H9 (cell line): Measurements from ENCODE around the gene SEC22B. TPM values are rescaled to one million over a fixed set of nuclear protein-coding genes. Genes with fewer than 3 reads are reported as not detected.
"Not testable (repeated sequence)": the region's sequence is repeated elsewhere in the genome, so short reads cannot be mapped to it uniquely, and the experiment has no call there.

Experiments
- DNase-seq: peaks from one replicate; pipeline ENCODE4 v3.0.0-alpha.2; 2017
- H2AFZ ChIP-seq: one replicate; pipeline ENCODE4 v1.6.1; 2013; ENCODE audit warnings: mild to moderate bottlenecking, low read length, control low read depth, moderate library complexity
- H2AK5ac ChIP-seq: 2 replicates; pipeline ENCODE4 v1.6.1; 2013; ENCODE audit warnings: low read length, control low read depth, mixed read lengths; ENCODE audit not compliant: insufficient read length
- H2BK120ac ChIP-seq: one replicate; pipeline ENCODE4 v1.6.1; 2013; ENCODE audit warnings: low read depth, mild to moderate bottlenecking, low read length, control low read depth, inconsistent platforms; ENCODE audit not compliant: poor library complexity, severe bottlenecking
- H2BK12ac ChIP-seq: 2 replicates; pipeline ENCODE4 v1.6.1; 2013; ENCODE audit warnings: low read length, control low read depth, mixed read lengths, low read depth; ENCODE audit not compliant: insufficient read length
- H2BK15ac ChIP-seq: 2 replicates; pipeline ENCODE4 v1.6.1; 2013; ENCODE audit warnings: low read depth, low read length, control low read depth
- H2BK20ac ChIP-seq: one replicate; pipeline ENCODE4 v1.6.1; 2013; ENCODE audit warnings: low read depth, mild to moderate bottlenecking, low read length, control low read depth, inconsistent platforms; ENCODE audit not compliant: poor library complexity, severe bottlenecking
- H2BK5ac ChIP-seq: 2 replicates; pipeline ENCODE4 v1.6.1; 2013; ENCODE audit warnings: low read length, control low read depth, mixed read lengths; ENCODE audit not compliant: insufficient read length
- H3K14ac ChIP-seq: 2 replicates; pipeline ENCODE4 v1.6.1; 2013; ENCODE audit warnings: low read length, control low read depth; ENCODE audit not compliant: insufficient read depth
- H3K18ac ChIP-seq: 2 replicates; pipeline ENCODE4 v1.6.1; 2013; ENCODE audit warnings: low read depth, mild to moderate bottlenecking, mixed read lengths, low read length, control low read depth; ENCODE audit not compliant: insufficient read length
- H3K23ac ChIP-seq: 2 replicates; pipeline ENCODE4 v1.6.1; 2013; ENCODE audit warnings: low read length, control low read depth, mixed read lengths, low read depth; ENCODE audit not compliant: insufficient read length
- H3K23me2 ChIP-seq: 2 replicates; pipeline ENCODE4 v1.6.1; 2013; ENCODE audit warnings: low read depth, mild to moderate bottlenecking, mixed read lengths, low read length, control low read depth; ENCODE audit not compliant: insufficient read length, poor library complexity, severe bottlenecking
- H3K27ac ChIP-seq: 2 replicates; pipeline ENCODE4 v1.5.1; 2013; ENCODE audit warnings: low read length, control low read depth, mixed read lengths, low read depth; ENCODE audit not compliant: insufficient read length
- H3K27me3 ChIP-seq: 2 replicates; pipeline ENCODE4 v1.6.1; 2013; ENCODE audit warnings: low read length, control low read depth, inconsistent platforms; ENCODE audit not compliant: insufficient read depth
- H3K4ac ChIP-seq: 2 replicates; pipeline ENCODE4 v1.6.1; 2013; ENCODE audit warnings: low read depth, mild to moderate bottlenecking, control low read depth, inconsistent platforms, low read length, moderate library complexity
- H3K4me1 ChIP-seq: 2 replicates; pipeline ENCODE4 v1.6.1; 2013; ENCODE audit warnings: low read length, control low read depth, inconsistent platforms; ENCODE audit not compliant: insufficient read depth
- H3K4me2 ChIP-seq: 2 replicates; pipeline ENCODE4 v1.6.1; 2013; ENCODE audit warnings: low read length, control low read depth, mixed read lengths; ENCODE audit not compliant: insufficient read length, insufficient read depth
- H3K56ac ChIP-seq: 2 replicates; pipeline ENCODE4 v1.6.1; 2013; ENCODE audit warnings: low read depth, mild to moderate bottlenecking, mixed read lengths, low read length, control low read depth; ENCODE audit not compliant: insufficient read length
- H3K79me1 ChIP-seq: 2 replicates; pipeline ENCODE4 v1.6.1; 2013; ENCODE audit warnings: low read depth, mild to moderate bottlenecking, moderate library complexity, low read length, control low read depth, inconsistent platforms; ENCODE audit not compliant: insufficient read depth, poor library complexity, severe bottlenecking
- H3K79me2 ChIP-seq: 2 replicates; pipeline ENCODE4 v1.6.1; 2013; ENCODE audit warnings: low read length, control low read depth, inconsistent platforms; ENCODE audit not compliant: insufficient read depth
- H3K9ac ChIP-seq: 2 replicates; pipeline ENCODE4 v1.6.1; 2013; ENCODE audit warnings: low read length, control low read depth, mixed read lengths; ENCODE audit not compliant: insufficient read length; ENCODE audit errors: extremely low read depth
- H3K9me3 ChIP-seq: one replicate; pipeline ENCODE4 v1.6.1; 2013; ENCODE audit warnings: low read depth, low read length, inconsistent platforms; ENCODE audit not compliant: control insufficient read depth
- H3T11ph ChIP-seq: one replicate; pipeline ENCODE4 v1.6.1; 2013; ENCODE audit warnings: mild to moderate bottlenecking, low read length, control low read depth, inconsistent platforms
- H4K20me1 ChIP-seq: one replicate; pipeline ENCODE4 v1.6.1; 2013; ENCODE audit not compliant: control insufficient read depth, insufficient read length, insufficient read depth
- H4K5ac ChIP-seq: 2 replicates; pipeline ENCODE4 v1.6.1; 2013; ENCODE audit warnings: low read depth, mild to moderate bottlenecking, mixed read lengths, low read length, control low read depth; ENCODE audit not compliant: insufficient read length
- H4K8ac ChIP-seq: replicated peaks from 2 replicates; pipeline ENCODE4 v1.6.1; 2013; ENCODE audit warnings: low read length, control low read depth, mixed read lengths, low read depth; ENCODE audit not compliant: insufficient read length
- H4K91ac ChIP-seq: 2 replicates; pipeline ENCODE4 v1.6.1; 2013; ENCODE audit warnings: low read depth, mild to moderate bottlenecking, moderate library complexity, mixed read lengths, low read length, control low read depth; ENCODE audit not compliant: insufficient read length
- H3K27ac Mint-ChIP-seq, 3 experiments: 2 replicates in 2 of 3; 3 replicates in 1 of 3; pipeline ENCODE4 v1.8.0; 2020 to 2021; ENCODE audit warnings: mixed read lengths in 3 of 3, mild to moderate bottlenecking in 1 of 3, moderate library complexity in 1 of 3
- H3K27me3 Mint-ChIP-seq: 2 replicates; pipeline ENCODE4 v1.8.0; 2021; ENCODE audit warnings: low read depth, mild to moderate bottlenecking, moderate library complexity, mixed read lengths
- H3K36me3 Mint-ChIP-seq, 3 experiments: 2 replicates in 2 of 3; 3 replicates in 1 of 3; pipeline ENCODE4 v1.8.0; 2020 to 2021; ENCODE audit warnings: low read depth in 3 of 3, mixed read lengths in 3 of 3; ENCODE audit not compliant: insufficient read depth in 1 of 3
- H3K4me1 Mint-ChIP-seq, 2 experiments: 2 replicates each; pipeline ENCODE4 v1.8.0; 2020; ENCODE audit warnings: mixed read lengths in 2 of 2
- H3K4me3 Mint-ChIP-seq, 2 experiments: 2 replicates in 1 of 2; 3 replicates in 1 of 2; pipeline ENCODE4 v1.8.0; 2020 to 2021; ENCODE audit warnings: mild to moderate bottlenecking in 2 of 2, mixed read lengths in 2 of 2, moderate library complexity in 1 of 2
- H3K9me3 Mint-ChIP-seq, 2 experiments: 2 replicates in 1 of 2; 3 replicates in 1 of 2; pipeline ENCODE4 v1.8.0; 2020; ENCODE audit warnings: mild to moderate bottlenecking in 2 of 2, mixed read lengths in 2 of 2, moderate library complexity in 1 of 2
- total RNA-seq: library from RNA; stranded (reverse); gene quantifications from 2 replicates; pipeline ENCODE4 v1.2.1, GENCODE V29; 2021

Gene SEC22B
- total RNA-seq, 1 experiment from 2014 or later: 13.9 TPM

DNA sequence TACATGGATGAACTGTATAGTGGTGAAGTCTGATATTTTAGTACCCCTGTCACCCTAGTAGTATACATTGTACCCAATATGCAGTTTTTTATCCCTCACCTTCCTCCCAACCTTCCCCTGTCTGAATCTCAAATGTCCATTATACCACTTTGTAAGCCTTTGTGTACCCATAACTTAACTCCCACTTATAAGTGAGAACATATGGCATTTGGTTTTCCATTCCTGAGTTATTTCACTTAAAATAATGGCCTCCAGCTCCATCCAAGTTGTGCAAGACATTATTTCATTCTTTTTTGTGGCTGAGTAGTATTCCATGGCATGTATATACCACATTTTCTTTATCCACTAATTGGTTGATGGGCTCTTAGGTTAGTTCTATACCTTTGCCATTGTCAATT is 42.4 kb downstream of the SEC22B start:
- H3K27me3 ChIP-seq, H3K4ac ChIP-seq, H3K4me1 Mint-ChIP-seq, H3K23ac ChIP-seq, H4K8ac ChIP-seq, H3K14ac ChIP-seq, H3K18ac ChIP-seq, H4K91ac ChIP-seq, H2BK120ac ChIP-seq, H3K27ac Mint-ChIP-seq, H3K56ac ChIP-seq, H3K9ac ChIP-seq, H3K4me2 ChIP-seq, H2AK5ac ChIP-seq, H3K79me1 ChIP-seq, H2BK5ac ChIP-seq, H3K4me1 ChIP-seq, H3K9me3 Mint-ChIP-seq, DNase-seq, H3K9me3 ChIP-seq, H4K5ac ChIP-seq, H3K36me3 Mint-ChIP-seq, H4K20me1 ChIP-seq, H2AFZ ChIP-seq, H3T11ph ChIP-seq, H3K27ac ChIP-seq, H2BK20ac ChIP-seq, H3K4me3 Mint-ChIP-seq, H3K23me2 ChIP-seq, H2BK15ac ChIP-seq, H3K79me2 ChIP-seq, H2BK12ac ChIP-seq: not testable (repeated sequence)
- peaks cover 51% of the 10 kb centered on the region for H3K27me3 Mint-ChIP-seq
